ENCODE results near the gene PRKCI. TPM values are rescaled to one million over a fixed set of nuclear protein-coding genes. Genes with fewer than 3 reads are reported as not detected.

Gene PRKCI
- total and polyA plus RNA-seq, 9 of the 15 experiments (the other 6 are each of a cell fraction or from before 2014, with no cell fraction given), result 10.5 to 43.2 (median 31.4) TPM

GRCh38 chr3:170222647-170223541, 670 bp downstream of the PRKCI start (continued):
- TF ChIP-seq TSHZ1 (CRISPR knock-in tag; IDR thresholded peaks at IDR 0.05), result no peak
- TF ChIP-seq, protein P1, sequence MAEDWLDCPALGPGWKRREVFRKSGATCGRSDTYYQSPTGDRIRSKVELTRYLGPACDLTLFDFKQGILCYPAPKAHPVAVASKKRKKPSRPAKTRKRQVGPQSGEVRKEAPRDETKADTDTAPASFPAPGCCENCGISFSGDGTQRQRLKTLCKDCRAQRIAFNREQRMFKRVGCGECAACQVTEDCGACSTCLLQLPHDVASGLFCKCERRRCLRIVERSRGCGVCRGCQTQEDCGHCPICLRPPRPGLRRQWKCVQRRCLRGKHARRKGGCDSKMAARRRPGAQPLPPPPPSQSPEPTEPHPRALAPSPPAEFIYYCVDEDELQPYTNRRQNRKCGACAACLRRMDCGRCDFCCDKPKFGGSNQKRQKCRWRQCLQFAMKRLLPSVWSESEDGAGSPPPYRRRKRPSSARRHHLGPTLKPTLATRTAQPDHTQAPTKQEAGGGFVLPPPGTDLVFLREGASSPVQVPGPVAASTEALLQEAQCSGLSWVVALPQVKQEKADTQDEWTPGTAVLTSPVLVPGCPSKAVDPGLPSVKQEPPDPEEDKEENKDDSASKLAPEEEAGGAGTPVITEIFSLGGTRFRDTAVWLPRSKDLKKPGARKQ (CRISPR knock-in tag; IDR thresholded peaks at IDR 0.05), result no peak
- TF ChIP-seq ZNF764 (CRISPR knock-in tag; IDR thresholded peaks at IDR 0.05; ENCODE audit: low read depth), result no peak
- 0 out of 4 replicates have a peak, but pooled peaks of 1 of the 2 experiments have one; percentile 23 for TF ChIP-seq KDM1A (IDR thresholded peaks at IDR 0.05)
- TF ChIP-seq KAT7 (CRISPR knock-in tag; IDR thresholded peaks at IDR 0.05; ENCODE audit: borderline replicate concordance), result 0 out of 2 replicates have a peak, but pooled peaks have one; percentile 20
- no peak for TF ChIP-seq RCOR1 (IDR thresholded peaks at IDR 0.05; ENCODE audit: borderline replicate concordance in 1 of 2, low read depth in 2 of 2, low read length in 2 of 2)
- no peak for TF ChIP-seq RBM34 (IDR thresholded peaks at IDR 0.05; ENCODE audit: borderline replicate concordance, insufficient read depth, low read length)
- TF ChIP-seq, protein P2, sequence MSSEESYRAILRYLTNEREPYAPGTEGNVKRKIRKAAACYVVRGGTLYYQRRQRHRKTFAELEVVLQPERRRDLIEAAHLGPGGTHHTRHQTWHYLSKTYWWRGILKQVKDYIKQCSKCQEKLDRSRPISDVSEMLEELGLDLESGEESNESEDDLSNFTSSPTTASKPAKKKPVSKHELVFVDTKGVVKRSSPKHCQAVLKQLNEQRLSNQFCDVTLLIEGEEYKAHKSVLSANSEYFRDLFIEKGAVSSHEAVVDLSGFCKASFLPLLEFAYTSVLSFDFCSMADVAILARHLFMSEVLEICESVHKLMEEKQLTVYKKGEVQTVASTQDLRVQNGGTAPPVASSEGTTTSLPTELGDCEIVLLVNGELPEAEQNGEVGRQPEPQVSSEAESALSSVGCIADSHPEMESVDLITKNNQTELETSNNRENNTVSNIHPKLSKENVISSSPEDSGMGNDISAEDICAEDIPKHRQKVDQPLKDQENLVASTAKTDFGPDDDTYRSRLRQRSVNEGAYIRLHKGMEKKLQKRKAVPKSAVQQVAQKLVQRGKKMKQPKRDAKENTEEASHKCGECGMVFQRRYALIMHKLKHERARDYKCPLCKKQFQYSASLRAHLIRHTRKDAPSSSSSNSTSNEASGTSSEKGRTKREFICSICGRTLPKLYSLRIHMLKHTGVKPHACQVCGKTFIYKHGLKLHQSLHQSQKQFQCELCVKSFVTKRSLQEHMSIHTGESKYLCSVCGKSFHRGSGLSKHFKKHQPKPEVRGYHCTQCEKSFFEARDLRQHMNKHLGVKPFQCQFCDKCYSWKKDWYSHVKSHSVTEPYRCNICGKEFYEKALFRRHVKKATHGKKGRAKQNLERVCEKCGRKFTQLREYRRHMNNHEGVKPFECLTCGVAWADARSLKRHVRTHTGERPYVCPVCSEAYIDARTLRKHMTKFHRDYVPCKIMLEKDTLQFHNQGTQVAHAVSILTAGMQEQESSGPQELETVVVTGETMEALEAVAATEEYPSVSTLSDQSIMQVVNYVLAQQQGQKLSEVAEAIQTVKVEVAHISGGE (CRISPR knock-in tag; IDR thresholded peaks at IDR 0.05), result no peak
- no peak for TF ChIP-seq FIP1L1 (IDR thresholded peaks at IDR 0.05; ENCODE audit: low read depth, low read length, poor library complexity, severe bottlenecking)
- TF ChIP-seq NCOA1 (IDR thresholded peaks at IDR 0.05; ENCODE audit: low read depth), result no peak
- TF ChIP-seq, protein P3, sequence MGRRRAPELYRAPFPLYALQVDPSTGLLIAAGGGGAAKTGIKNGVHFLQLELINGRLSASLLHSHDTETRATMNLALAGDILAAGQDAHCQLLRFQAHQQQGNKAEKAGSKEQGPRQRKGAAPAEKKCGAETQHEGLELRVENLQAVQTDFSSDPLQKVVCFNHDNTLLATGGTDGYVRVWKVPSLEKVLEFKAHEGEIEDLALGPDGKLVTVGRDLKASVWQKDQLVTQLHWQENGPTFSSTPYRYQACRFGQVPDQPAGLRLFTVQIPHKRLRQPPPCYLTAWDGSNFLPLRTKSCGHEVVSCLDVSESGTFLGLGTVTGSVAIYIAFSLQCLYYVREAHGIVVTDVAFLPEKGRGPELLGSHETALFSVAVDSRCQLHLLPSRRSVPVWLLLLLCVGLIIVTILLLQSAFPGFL (CRISPR knock-in tag; IDR thresholded peaks at IDR 0.05), result no peak
- no peak for TF ChIP-seq TEAD4 (IDR thresholded peaks at IDR 0.05; ENCODE audit: low read length)
- TF ChIP-seq TEAD4 (CRISPR knock-in tag; IDR thresholded peaks at IDR 0.05; ENCODE audit: borderline replicate concordance), result no peak
- TF ChIP-seq STAG1 (CRISPR knock-in tag; IDR thresholded peaks at IDR 0.05; ENCODE audit: borderline replicate concordance), result no peak
- TF ChIP-seq RBFOX2 (IDR thresholded peaks at IDR 0.05; ENCODE audit: low read depth, low read length), result peak; percentile 61

Data from K562 (cell line).